ENCODE results near the gene SLC6A11.

The SLC6A11 gene

DNA sequence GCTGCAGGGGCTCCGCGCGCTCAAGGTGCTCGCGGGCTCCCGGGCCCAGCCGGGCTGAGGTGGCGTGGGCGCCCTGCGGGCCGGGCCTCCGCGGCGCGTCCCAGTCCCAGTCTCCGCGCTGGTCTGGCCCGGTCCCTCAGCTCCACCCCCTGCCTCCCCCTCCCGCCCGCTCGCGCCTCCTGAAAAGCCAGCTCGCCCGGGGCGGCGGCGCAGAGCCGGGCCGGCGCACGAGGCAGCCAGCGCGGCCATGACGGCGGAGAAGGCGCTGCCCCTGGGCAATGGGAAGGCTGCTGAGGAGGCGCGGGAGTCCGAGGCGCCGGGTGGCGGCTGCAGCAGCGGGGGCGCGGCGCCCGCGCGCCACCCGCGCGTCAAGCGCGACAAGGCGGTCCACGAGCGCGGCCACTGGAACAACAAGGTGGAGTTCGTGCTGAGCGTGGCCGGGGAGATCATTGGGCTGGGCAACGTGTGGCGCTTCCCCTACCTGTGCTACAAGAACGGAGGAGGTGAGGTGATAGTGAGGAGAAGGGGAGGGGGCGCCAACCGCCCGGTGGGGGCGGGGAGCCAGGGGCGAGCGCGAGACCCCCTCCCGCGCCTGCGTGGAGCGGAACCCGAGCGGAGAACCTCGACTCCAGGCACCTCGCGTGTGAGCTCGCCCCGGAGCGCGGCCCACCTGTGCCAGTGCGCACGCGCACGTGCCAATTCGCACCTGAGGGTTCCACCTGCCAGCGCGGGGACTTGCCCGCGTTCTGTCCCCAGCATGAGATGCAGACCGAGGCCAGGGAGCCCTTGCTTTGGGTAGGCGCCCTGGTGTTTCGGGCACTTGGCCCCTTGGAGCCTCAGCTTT is at the start of gene SLC6A11:
Gene SLC6A11 (plus strand): TSS at position 210 of the 844 bp plus-strand sequence. CDS start 38 bp downstream, at position 248.
- DNase-seq, result no peak

DNA sequence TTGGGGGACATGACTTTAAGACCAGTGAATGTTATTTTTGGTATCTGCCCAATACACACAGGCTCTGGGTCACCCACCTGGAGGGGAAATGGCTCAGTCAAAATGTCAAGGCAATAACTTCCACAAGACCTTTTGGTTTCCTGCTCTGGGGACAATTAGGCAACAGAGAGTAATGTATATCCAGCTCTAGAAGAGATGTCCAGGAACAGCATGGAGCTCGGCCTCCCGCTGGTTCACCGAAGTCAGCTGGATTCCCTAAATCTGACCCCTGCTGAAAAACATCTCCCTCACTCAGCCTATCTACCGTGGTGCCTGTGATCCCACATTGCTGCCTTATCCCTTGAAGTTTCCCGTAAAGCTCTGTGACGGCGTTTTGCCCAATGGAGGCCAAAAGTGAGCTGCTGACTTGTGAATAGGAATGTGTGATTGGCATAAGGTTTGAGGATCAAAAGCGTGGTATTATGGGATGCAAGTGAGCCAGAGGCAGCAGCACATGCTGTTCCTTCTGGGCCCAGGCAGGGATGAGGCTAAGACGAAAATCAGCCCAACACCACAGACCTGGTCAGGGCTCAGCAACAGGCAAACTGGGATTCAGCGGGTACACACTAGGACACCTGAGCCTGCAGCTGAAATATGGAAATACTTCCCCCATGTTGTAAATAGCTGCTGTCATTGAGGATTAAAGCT is 47.2 kb upstream of the SLC6A11 start:
- no peak for DNase-seq

DNA sequence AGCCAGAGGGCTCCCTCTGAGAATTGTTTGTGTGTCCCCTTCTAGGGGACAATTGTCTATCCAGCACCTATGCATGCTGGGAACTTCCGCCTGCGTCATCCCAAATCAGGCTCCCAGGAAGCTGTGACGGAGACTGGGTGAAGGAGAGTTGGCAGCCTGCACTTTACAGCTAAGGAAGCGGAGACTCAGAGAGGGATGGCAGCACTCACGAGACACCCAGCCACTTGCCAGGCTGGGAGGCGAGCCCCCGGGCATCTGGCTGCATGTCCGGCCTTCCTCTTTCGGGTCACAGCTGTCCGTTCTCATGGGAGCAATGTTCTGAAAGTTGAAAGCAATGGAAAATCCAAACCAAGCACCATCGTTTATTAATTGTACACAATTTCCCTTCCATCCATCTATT is 45.5 kb upstream of the SLC6A11 start:
- DNase-seq, result no peak

DNA sequence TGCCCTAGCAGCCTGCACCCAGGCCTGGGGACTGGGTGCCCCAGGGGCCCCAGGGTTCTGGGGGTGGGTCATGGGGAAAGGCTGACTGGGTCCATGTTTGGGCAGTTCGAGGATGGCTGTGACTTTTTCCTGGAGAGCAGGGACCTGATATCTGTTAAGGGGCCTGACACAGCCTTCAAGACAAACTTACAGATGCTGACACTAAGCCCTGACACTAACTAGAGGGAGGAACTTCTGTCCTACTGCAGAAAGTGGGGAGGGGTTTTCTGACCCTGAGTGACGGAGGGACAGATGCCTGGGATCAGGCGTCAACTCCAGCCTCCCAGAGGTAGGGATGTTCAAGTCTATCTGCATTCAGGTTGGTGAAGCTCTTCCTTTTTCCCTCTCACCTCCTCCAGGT is 45.0 kb upstream of the SLC6A11 start:
- no peak for DNase-seq

DNA sequence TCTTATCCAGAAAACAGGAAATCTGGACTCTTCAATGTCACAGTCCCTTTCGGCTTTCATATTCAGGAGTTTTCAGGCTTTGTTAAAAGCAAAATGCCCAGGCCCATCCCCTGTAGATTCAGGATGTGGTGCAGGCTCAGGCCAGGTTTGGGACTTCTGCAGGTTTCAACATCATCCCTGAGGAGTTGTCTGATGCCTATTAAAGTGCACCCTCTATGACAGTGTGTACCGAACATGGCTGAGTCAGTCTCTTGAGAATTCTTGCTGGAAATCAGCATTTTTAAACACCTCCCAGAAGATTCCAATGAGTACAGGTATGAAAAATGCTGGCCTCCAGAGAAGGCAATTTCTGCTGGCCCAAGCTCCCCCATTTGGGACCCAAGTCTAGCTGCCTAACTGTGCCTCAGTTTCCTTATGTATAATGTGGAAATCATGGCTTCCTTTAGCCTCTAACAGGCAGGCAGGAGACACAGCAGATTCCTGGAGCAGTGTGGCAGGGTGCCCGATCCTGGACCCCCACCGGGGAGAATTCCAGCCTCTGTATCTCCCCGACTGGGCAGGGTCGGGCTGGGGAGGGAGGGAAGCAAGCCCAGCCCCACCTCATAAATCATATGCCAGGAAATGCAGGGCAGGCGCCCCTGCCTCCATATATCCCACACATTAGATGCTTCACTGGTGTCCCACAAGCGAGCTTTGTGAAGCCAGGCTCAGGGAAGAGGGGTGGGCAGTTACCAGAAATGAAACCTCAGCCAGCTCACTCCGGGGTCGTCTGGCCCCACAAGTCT is 44.4 kb upstream of the SLC6A11 start:
- DNase-seq, result no peak

DNA sequence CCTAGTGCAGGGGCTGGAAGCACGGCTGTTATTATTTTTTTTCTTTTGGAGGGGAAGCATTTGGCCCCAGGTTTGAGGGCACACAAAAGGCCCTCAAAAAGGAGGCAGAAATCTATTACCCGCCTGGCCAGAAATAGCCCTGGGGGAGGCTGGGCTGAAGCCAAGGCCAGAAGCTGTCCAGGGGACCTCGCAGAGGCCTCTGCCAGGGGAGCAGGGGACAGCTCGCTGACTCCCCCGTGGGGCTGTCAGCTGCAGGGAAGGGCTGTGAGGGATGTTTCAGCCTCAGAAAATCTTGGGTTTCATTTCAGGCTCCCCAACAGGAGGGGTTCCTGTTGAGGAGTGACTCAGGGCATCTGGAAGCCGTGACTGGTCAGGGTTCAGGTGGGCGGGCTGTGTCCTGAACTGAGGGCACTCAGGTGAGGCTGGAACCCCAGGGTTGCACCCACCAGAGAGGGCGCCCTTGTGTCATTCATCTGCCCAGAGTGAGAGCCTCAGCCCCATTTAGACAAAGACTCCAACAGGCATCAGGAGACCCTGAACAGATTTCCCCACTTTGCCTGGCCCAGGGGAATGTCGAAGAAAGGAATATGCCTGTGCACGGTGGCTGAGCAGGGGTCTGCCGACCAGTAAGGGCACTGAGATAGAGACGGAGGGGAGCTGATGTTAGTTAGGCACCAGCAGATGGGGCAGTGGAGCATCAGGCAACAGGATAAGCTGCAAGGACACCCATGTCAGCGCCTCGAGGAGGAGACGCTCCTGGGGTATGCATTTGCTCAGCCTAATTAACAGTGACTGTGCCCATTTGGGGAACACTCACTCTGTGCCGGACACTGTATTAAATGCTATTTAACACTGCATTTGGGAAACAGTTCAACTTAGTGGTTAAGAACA is 43.5 kb upstream of the SLC6A11 start:
- peak; percentile 44 for DNase-seq

DNA sequence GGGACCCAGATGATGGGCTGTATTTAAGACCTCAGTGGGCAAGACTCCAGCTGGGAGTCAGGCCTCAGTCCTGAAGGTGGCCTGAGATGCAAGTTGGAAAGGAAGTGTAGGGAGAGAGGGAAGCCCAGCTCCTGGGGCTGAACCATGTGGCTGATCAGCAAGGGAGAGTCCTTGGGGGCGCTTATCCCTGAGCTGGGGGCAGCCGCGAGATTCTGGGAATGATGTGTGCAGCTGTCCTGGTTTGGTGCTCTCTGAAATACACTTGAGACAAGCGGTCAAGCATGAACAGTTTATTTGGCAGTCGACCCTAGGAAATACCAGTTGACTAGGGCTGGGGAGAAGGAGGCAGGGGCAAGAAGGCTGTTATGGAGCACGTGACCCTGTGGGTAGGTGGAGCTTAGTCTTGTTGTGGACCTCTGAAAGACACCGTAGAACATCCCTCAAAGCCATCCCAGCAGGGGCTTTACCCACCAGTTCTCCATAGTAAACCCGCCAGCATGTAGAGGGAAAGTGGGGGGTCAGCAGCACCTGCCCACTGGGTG is 41.8 kb upstream of the SLC6A11 start:
- no peak for DNase-seq

DNA sequence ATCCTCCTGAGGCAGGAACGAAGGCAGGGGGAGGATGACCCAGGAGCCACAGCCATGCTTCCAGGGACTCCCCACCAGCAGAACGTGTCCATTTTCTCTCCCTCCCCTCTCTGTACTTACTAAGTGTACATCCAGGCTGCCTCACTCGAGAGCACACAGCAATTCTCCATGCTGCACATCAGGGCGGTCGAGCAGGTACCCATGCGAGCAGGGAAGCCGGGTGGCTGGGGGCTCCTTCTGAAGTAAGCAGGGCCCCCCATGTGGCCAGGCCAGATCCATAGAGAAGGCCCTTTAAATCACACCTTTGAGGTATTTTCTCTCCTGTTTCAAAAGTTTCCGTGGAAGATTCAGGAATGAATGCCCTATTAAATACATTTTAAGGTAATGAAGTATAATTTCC is 41.2 kb upstream of the SLC6A11 start:
- DNase-seq, result no peak

DNA sequence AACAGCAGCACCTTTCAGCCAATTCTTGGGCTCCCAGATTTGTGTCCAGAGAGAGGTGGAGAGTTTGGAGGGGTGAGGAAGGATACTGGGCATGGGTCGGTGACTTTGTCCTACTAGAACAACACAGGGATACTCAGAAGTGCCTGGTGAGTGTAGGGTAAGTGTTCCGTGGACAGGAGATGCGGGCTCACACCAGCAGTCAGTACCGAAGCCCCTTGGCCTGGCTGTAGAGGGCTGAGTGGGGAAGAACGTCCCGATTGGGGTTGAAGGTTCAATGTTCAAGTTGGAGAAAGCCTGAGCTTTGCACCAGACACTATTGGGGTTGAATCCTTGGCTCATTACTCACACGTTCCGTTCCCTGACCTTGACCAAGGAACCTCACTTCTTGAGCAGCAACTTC is 40.8 kb upstream of the SLC6A11 start:
- no peak for DNase-seq

DNA sequence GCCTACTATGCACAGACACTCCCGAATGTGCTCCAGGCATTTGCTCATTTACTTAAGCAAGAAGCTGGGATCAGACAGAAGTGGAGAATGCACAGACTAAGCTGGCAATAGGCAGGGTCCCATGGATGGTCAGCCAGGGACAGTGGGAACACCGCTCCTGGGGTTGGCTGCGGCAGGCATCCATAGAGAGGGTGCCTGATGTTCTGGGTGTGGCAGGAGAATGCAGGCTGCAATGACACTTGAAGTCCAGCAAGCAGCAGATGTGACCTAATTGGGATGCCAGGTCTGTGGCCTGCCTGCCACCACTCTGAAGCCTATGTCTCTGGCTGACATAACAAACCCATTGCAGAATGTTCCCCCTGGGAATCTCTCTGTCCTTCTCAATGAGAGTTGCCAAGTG is 40.2 kb upstream of the SLC6A11 start:
- DNase-seq, result no peak

DNA sequence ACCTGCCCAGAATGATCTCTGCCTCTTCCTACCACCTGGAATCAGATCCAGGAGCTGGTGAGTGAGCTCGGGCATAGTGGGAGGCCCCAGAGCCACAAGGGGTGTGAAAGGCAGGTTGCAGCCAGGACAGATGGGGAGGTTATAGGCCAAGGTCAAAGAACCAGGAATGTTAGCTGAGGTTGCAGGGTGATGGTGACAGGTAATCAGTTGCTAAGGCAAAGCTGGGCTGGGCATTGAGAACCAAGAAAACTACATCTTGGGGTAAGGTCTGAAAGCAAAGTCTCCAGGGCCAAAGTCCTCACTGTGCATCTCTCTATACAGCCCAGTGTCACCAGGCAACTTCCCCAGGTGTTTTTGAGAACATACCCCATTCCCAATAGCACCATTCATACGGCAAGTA is 38.4 kb upstream of the SLC6A11 start:
- no peak for DNase-seq

DNA sequence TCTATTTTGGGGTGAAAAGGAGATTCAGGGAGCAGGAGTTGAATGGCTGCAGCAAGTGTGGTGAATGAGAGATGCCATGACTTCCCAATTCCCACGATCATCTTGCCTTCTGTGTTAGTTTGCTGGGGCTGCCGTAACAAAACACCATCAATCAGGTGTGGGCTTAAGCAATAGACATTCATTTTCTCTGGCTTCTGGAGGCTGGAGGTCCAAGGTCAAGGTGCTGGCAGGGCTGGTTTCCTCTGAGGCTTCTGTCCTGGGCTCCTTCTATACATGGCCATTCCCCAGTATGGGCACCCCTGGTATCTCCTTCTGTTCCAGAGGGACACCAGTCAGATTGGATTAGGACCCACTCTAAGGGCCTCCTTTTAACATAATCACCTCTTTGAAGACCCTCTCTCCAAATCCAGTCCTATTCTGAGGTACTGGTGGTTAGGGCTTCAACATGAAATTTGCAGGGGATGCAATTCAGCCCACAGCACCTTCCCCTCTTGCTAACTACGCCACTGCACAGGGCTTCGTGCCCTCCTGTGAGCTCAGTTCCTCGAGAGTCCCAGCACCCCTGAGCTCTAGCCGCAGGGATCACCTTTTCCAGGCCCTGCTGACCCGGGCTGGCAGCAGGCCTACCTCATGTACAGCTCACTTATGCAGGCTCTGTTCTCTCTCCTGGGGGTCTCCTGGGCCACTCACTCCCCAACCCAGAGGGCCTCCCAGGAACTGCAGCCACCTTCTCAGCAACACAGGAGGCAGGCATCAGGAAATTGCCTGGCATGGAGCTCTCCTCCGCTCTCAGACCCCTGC is 37.3 kb upstream of the SLC6A11 start:
- DNase-seq, result no peak

DNA sequence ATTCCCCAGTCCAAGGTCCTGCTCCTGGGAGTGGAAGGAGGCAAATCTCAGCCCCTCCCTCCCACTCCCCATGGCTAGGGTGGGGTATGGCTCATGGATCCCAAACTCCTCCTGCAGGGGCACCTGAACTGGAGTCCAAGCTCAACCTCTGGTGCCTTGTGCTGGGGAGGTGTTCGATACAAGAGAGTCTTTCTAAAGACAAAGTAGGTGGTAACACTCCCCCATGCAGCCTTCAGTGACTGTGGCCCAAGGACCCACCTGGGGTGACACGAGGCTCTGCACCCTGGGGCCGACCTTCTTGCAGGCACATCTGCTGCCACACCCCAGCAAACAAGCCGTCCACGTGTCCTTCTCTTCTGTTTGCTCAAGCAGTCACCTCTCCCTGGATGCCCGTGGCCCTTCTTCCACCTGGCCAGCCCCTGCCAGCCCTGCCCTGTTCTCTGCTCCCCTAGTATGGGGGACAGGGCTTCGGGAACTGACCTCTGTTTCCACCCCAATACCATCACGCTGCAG is 36.7 kb upstream of the SLC6A11 start:
- DNase-seq, result no peak

DNA sequence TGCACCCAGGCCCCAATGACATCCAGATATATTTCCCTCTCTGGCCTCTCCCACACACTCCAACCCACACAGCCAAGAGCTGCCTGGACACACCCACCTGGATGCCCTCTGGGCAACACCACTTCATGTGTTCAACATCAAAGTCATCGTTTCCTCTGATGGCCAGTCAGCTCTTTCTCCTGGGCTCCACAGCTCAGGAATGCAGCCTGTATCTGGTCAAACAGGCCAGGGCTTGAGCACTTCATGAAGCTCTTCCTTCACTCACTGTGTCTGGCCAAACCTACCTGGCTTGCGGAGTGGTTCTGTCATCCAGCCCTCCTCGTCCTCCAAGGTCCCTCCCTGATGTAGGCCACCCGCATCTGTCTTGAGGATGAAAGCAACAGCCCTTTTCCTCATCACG is 35.8 kb upstream of the SLC6A11 start:
- DNase-seq, result no peak

DNA sequence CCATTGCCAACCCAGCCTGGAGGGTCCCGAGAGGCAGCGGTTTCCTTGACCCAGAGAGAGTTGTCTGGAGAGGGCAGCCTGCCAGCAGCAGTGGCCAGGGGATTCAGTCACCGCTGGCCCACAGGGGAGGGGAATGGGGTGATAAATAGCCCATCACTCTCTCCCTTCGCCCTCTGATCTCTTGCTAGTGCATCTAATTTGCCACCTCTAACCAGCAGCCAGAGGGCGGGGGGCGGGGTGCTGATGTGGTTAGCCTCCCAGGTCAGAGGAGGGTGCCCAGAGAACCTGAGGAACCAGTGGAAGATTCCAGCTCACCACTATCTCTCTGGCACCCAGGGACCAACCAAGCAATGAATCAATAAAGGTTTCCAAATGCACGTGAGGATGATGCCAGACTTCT is 35.1 kb upstream of the SLC6A11 start:
- DNase-seq, result no peak

DNA sequence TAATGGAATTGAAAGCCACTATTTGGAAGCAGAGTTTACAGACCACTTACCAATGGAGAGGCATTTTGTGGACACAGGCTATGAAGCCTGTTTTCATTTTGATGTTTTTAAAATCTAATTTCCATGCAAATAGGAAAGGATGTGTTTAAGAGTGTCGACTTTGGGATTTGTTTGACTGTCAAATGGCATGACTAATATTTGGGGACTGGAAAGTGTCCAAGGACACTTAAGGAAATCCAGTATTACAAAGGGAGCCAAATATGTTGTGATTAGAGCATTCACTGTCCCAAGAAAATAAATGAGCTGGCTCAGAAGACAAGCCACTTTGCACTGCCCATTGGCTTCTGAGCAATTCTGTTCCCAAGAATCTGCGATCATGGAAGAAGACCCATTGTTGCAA is 34.0 kb upstream of the SLC6A11 start:
- no peak for DNase-seq

DNA sequence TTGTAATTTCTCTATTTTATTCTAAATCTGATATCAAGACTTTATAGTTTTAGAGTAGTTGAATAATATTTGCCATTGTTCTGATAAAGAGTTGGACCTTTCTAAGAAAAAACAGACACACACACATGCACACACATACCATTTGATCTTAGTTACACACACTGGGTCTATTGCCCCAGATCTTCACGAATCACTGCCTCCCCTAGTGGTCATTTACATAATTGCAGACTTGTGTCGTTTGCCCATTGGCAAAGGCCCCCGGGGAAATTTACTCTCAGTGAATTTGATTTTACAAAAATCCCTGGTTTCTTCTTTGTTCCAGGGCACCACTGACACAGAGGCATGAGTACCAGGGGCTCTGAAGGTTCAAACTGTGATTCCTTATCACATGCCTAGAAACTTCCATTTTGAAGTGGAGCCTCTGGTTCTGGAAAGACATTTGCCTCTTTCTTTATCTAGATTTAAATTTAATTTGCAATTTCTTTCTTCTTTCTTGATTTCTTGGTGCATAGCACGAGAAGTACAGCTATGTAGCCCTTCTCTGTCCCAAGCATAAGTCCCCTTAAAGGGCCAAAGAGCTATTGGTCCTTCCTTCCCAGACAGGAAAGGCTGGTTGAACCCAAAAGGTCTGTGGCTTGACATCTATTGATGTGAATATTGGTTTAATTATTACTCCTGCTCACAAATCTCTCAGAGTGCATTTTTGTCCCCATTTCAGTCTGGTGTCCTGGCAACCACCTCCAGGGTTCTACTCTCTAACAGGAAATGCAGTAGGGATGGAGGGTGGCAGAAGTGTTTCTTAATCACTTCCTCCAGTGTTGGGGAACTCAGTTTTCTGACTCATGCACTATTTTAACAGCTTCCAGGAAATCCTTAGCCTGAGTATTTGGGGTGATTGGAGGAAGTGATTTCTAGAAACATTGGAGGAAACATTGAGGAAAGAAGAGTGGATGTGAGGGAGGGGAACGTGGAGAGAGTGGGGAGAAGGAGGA is 32.4 kb upstream of the SLC6A11 start:
- DNase-seq, result peak; percentile 64

DNA sequence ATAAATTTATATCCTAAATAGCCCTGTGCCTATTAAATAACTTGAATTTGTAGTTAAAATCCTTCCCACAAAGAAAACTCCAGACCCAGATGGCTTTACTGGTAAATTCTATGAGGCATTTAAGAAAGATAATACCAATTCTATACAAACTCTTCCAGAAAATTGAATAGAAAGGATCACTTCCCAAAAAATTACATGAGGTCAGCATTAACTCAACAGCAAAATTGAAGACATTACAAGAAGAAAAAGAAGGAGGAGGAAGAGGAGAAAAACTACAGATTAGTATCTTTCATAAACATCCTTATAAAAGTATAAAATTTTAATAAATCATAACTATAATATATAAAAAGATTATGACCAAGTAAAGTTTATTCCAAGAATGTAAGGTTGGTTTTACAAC is 29.4 kb upstream of the SLC6A11 start:
- no peak for DNase-seq

DNA sequence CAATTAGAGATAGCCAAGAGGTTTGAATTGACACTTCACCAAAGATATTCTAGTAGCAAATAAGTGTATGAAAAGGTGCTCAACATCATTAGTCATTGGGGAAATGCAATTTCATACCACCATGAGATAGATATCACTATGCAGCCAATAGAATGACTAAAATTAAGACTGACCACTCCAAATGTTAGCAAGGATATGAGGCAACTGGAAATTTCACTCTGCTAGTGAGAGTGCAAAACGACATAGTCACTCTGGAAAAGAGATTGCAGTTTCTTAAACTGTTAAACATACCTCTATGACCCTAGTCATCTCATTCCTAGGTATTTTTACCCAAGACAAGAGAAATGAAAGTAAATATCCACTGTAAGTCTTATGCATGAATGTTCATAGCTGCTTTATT is 27.6 kb upstream of the SLC6A11 start:
- no peak for DNase-seq

DNA sequence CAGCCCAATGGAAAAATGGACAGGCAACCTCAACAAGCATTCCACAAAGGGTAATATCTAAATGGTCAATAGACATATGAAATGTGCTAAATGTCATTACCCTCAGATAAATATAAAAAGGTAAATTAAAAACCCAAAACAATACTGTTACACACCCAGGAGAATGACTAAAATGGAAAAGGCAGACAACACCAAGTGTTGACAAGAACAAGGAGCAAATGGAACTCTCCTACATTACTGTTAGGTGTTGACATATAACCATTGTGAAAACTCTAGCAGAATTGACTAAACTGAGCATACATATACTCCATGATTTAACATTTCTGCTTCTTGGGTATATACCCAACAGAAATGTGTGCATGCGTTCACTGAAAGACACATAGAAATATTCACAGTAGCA is 25.3 kb upstream of the SLC6A11 start:
- DNase-seq, result no peak
